ENCODE measurements around the gene VPS35.
"Not testable (repeated sequence)": the region's sequence is repeated elsewhere in the genome, so short reads cannot be mapped to it uniquely, and the experiment has no call there.

Gene VPS35

GRCh38 chr16:46686815-46687473, 2.0 kb downstream of the VPS35 start:
- in situ Hi-C loops (cut with HindIII; ENCODE audit: low pct_unique_long_range_greater_than_20kb, low sequenced_read_pairs), result no loop called here
- DNase-seq (ENCODE audit: low read depth in 1 of 2, low spot score in 1 of 2), result no peak
- TF ChIP-seq JUND (IDR thresholded peaks at IDR 0.05; ENCODE audit: low read depth), result no peak

- DNase-seq (ENCODE audit: low read depth in 1 of 2, low spot score in 1 of 2); in situ Hi-C loops (cut with HindIII; ENCODE audit: low pct_unique_long_range_greater_than_20kb, low sequenced_read_pairs): not testable (repeated sequence)
Observed at GRCh38 chr16:46681867-46682266, 7.1 kb downstream of the VPS35 start.

DNA sequence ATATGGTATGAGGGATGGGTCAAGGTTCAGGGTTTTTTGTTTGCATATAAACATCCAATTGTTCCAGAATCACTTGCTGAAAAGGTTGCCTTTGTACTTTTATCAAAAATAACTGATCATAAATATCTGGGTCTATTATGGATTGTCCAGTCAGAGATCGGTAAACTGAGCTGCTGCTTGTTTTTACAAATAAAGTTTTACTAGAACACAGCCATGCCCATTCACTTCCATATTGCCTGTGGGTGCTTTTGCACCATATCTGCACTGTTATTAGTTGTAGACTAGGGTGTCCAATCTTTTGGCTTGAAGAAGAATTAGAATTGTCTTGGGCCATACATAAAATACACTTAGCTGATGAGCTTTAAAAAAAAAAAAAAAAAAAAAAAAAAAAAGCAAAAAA, 11.0 kb downstream of the VPS35 start:
- DNase-seq (ENCODE audit: low read depth in 1 of 2, low spot score in 1 of 2); in situ Hi-C loops (cut with HindIII; ENCODE audit: low pct_unique_long_range_greater_than_20kb, low sequenced_read_pairs): not testable (repeated sequence)

DNA sequence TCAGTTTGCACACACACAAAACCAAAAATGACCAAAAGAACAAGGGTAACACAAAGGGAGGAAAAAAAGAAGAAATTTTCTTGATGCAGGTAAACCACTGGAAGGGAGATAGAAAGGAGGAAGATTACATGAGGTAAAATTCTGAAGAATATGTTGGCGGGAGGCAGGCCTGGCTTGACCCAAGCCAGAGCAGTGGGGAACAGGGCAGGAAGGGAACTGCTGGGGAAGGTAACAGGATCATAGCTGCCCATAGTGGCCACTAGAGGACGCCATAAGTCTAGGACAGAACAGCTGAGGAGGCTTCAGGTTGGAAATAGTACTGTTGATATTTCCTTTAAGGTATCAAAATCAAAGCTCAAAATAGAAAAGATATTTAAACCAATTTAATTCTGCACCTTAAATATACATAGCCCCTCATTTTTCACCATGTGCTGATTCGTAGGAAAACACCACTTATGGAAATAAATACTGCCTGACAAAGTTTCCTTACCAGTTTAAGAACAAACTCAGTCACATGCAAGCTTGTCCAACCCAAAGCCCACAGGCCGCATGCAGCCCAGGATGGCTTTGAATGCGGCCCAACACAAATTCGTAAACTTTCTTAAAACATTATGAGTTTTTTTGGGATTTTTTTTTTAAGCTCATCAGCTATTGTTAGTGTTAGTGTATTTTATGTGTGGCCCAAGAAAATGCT, 15.5 kb downstream of the VPS35 start:
- DNase-seq (ENCODE audit: low read depth in 1 of 2, low spot score in 1 of 2), result peak; percentile 32 to 68
- no peak for TF ChIP-seq JUND (IDR thresholded peaks at IDR 0.05; ENCODE audit: low read depth)
- in situ Hi-C loops (cut with HindIII; ENCODE audit: low pct_unique_long_range_greater_than_20kb, low sequenced_read_pairs), result no loop called here

DNA sequence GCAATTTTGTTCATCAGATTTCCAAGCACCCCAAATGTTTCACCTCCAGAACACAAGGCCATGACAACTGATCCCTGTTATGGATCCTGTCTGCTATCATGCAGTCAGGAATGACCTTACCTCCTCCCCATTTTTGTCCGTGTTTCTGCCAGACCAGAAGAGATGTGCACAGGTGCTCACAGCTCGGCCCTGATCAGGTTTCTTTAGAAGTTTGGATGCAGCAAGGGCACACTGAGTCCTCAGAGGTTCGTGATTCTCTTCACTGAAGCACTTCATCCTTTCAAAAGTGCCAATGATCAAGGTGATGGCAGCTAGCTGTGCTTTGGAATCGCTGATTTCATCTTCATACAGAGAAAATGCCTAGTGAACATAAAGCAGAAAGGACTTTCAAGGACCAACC, 26.9 kb downstream of the VPS35 start:
- no peak for TF ChIP-seq JUND (IDR thresholded peaks at IDR 0.05; ENCODE audit: low read depth)
- no peak for DNase-seq (ENCODE audit: low read depth in 1 of 2, low spot score in 1 of 2)
- in situ Hi-C loops (cut with HindIII; ENCODE audit: low pct_unique_long_range_greater_than_20kb, low sequenced_read_pairs), result no loop called here

DNA sequence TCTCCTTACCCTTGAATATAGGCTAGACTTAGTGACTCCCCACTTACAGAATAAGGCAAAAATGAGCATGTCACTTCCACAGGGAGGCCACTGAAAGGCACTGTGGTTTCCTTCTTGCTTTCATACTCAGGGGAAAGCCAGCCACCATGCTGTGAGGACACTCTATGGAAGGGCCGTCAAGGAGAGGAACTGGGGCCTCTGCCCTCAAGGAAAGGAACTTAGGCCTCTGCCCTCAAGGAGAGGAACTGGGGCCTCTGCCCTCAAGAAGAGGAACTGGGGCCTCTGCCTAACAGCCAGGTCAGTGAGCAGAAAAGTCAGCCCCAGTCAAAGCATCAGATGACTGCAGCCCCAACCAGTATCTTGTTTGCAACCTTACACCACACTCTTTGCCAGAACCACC, 30.1 kb downstream of the VPS35 start:
- in situ Hi-C loops (cut with HindIII; ENCODE audit: low pct_unique_long_range_greater_than_20kb, low sequenced_read_pairs), result no loop called here
- TF ChIP-seq JUND (IDR thresholded peaks at IDR 0.05; ENCODE audit: low read depth), result no peak
- no peak for DNase-seq (ENCODE audit: low read depth in 1 of 2, low spot score in 1 of 2)

DNA sequence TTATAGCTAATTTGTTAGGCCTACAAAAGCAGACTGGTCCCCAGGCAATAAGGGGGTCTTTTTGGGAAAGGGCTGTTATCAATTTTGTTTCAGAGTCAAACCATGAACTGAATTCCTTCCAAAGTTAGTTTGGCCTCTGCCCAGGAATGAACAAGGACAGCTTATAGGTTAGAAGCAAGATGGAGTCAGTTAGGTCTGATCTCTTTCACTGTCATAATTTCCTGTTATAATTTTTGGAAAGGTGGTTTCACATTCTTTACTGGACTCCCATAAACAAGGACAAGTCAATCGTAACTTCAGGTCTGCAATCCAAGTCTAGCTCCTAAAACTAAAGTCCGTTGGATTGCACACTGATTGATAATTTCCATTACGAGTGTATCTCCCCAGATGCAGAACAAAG, 37.7 kb downstream of the VPS35 start:
- no peak for DNase-seq (ENCODE audit: low read depth in 1 of 2, low spot score in 1 of 2)
- in situ Hi-C loops (cut with HindIII; ENCODE audit: low pct_unique_long_range_greater_than_20kb, low sequenced_read_pairs), result no loop called here
- no peak for TF ChIP-seq JUND (IDR thresholded peaks at IDR 0.05; ENCODE audit: low read depth)

DNA sequence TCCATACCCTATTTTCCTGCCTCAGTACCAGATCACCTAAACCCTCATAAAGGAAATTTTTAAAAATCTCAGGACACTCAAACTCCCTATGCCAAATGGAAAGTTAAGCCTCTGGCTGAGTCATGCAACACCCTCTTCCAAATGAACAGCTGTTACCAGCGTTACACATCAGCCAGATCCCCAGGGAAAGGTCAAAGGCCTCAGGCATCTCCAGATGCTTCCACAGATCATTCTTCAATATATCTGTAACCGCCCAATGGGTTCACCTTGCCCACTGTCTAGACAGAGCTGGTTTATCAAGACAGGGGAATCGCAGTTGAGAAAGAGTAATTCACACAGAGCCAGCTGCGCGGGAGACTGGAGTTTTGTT, 38.7 kb downstream of the VPS35 start:
- in situ Hi-C loops (cut with HindIII; ENCODE audit: low pct_unique_long_range_greater_than_20kb, low sequenced_read_pairs), result no loop called here
- TF ChIP-seq JUND (IDR thresholded peaks at IDR 0.05; ENCODE audit: low read depth), result no peak
- no peak for DNase-seq (ENCODE audit: low read depth in 1 of 2, low spot score in 1 of 2)

DNA sequence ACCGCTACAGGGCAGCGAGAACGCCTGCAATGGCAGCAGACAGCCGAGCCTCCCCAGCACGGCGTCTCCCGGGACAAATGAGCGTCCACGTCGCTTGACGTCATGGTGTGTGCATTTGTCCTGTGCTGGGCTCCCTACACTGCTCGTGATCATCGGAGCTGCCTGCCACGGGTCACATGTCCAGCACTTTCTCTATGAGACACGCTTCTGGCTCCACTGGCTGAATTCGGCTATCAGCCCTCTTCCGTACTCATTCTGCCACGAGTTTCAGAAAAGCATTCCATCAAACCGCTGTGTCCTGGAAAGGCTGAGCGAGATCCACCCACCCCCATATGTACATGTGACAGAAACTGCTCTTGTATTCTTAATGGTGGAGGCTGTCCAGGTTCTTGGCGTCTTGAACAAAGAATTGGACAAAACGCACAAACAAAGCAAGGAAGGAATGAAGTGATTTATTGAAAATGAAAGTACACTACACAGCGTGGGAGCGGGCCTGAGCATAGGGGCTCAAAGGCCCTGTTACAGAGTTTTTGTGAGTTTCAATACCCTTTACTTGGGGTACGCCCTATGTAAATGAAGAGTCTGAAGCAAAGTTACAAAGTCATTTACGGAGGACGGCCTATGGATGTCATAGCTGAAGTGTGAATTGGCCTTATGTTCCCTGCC, 39.3 kb downstream of the VPS35 start:
- no peak for TF ChIP-seq JUND (IDR thresholded peaks at IDR 0.05; ENCODE audit: low read depth)
- no peak for DNase-seq (ENCODE audit: low read depth in 1 of 2, low spot score in 1 of 2)
- in situ Hi-C loops (cut with HindIII; ENCODE audit: low pct_unique_long_range_greater_than_20kb, low sequenced_read_pairs), result no loop called here

GRCh38 chr16:46648656-46649055, 40.3 kb downstream of the VPS35 start:
- in situ Hi-C loops (cut with HindIII; ENCODE audit: low pct_unique_long_range_greater_than_20kb, low sequenced_read_pairs), result no loop called here
- no peak for TF ChIP-seq JUND (IDR thresholded peaks at IDR 0.05; ENCODE audit: low read depth)
- no peak for DNase-seq (ENCODE audit: low read depth in 1 of 2, low spot score in 1 of 2)

- DNase-seq (ENCODE audit: low read depth in 1 of 2, low spot score in 1 of 2), result no peak
- in situ Hi-C loops (cut with HindIII; ENCODE audit: low pct_unique_long_range_greater_than_20kb, low sequenced_read_pairs), result no loop called here
- TF ChIP-seq JUND (IDR thresholded peaks at IDR 0.05; ENCODE audit: low read depth), result no peak
Observed at GRCh38 chr16:46638947-46639925, 49.7 kb downstream of the VPS35 start.
